ENCODE measurements around the gene PACC1.

DNA sequence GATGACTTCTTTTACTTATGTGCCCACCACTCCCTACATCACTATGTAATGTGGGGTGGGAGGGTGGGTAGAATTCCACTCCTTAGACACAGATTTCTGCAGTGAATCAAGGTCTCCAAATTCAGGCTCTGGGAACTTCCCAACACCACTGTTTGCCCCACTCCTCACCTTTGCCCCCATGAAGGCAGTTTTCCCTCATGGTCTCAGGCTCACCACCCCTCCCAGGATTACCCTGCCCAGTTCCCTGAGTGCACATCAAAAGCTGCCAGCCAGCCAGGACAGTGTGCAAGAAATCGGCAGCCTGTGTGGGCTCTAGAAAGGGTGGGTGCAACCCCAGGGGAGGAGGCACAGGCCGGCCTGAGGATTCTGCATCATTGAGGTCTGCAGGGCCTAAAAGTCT lies 32.8 kb upstream of the PACC1 start:
- TF ChIP-seq, protein P1, sequence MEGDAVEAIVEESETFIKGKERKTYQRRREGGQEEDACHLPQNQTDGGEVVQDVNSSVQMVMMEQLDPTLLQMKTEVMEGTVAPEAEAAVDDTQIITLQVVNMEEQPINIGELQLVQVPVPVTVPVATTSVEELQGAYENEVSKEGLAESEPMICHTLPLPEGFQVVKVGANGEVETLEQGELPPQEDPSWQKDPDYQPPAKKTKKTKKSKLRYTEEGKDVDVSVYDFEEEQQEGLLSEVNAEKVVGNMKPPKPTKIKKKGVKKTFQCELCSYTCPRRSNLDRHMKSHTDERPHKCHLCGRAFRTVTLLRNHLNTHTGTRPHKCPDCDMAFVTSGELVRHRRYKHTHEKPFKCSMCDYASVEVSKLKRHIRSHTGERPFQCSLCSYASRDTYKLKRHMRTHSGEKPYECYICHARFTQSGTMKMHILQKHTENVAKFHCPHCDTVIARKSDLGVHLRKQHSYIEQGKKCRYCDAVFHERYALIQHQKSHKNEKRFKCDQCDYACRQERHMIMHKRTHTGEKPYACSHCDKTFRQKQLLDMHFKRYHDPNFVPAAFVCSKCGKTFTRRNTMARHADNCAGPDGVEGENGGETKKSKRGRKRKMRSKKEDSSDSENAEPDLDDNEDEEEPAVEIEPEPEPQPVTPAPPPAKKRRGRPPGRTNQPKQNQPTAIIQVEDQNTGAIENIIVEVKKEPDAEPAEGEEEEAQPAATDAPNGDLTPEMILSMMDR (IDR thresholded peaks at IDR 0.05) = no peak
- TF ChIP-seq POLR2A (IDR thresholded peaks at IDR 0.05) = no peak
